AG04449 (cell line): Measurements from ENCODE around the gene MAN1A1.

ENCODE experiments used
- CTCF ChIA-PET: fragments of 350-600 bp; formaldehyde crosslinking; extraction: SDS; loops from one replicate; lab custom pipeline; 2021; ENCODE audit warnings: antibody characterized with exemption; lab: Yijun Ruan, JAX
- POLR2A ChIA-PET: fragments of 400-600, 350-600 bp; formaldehyde crosslinking; extraction: SDS; loops from one replicate; lab custom pipeline; 2020; ENCODE audit warnings: antibody characterized with exemption, inconsistent platforms; lab: Yijun Ruan, JAX
- DNase-seq: peaks from one replicate; pipeline ENCODE4 v3.0.0-alpha.2; 2010; ENCODE audit warnings: low read depth, low spot score
- H3K4me3 ChIP-seq: 2 replicates; pipeline ENCODE4 v1.5.1; 2011; ENCODE audit warnings: low read depth, mild to moderate bottlenecking, control low read depth, low read length
- CTCF ChIP-seq: IDR thresholded peaks from one replicate; pipeline ENCODE4 v1.5.1; 2011; ENCODE audit warnings: mild to moderate bottlenecking, moderate library complexity, low read length, control low read depth, inconsistent platforms; ENCODE audit not compliant: insufficient read depth; ENCODE audit errors: missing control alignments

MAN1A1 gene

GRCh38 chr6:119255492-119255891 lies 94.1 kb downstream of the MAN1A1 start:
- ChIA-PET POLR2A (no interaction called here), CTCF (no interaction called here)
- DNase-seq: no peak

GRCh38 chr6:119250036-119250435 lies 99.5 kb downstream of the MAN1A1 start:
- ChIA-PET CTCF (no interaction called here), POLR2A (no interaction called here)
- no peak for DNase-seq
- no peak for TF ChIP-seq CTCF
- H3K4me3 ChIP-seq: no peak overlapping the region

More at GRCh38 chr6:119255492-119255891, 94.1 kb downstream of the MAN1A1 start:
- no peak overlapping the region for H3K4me3 ChIP-seq
- TF ChIP-seq CTCF: no peak

GRCh38 chr6:119249319-119249718 lies 100.2 kb downstream of the MAN1A1 start:
- ChIA-PET CTCF (no interaction called here), POLR2A (no interaction called here)
- H3K4me3 ChIP-seq: no peak overlapping the region
- no peak for DNase-seq
- TF ChIP-seq CTCF: no peak

GRCh38 chr6:119247504-119247903 lies 102.1 kb downstream of the MAN1A1 start:
- CTCF ChIA-PET: no interaction called here
- no peak overlapping the region for H3K4me3 ChIP-seq
- DNase-seq: no peak
- TF ChIP-seq CTCF: no peak
- POLR2A ChIA-PET: no interaction called here

- no peak overlapping the region for H3K4me3 ChIP-seq
- ChIA-PET POLR2A (no interaction called here), CTCF (no interaction called here)
- TF ChIP-seq CTCF: no peak
- no peak for DNase-seq
Measured at GRCh38 chr6:119243657-119244056, 105.9 kb downstream of the MAN1A1 start.

- no peak overlapping the region for H3K4me3 ChIP-seq
- ChIA-PET CTCF (interaction anchor here (1.5 kb wide), 1 partner anchor 113 kb away, joined by 3 read pairs; no protein-coding TSS in a partner anchor), POLR2A (no interaction called here)
- DNase-seq: no peak
- TF ChIP-seq CTCF: no peak
Measured at GRCh38 chr6:119243037-119243436, 106.5 kb downstream of the MAN1A1 start.
